ENCODE measurements around the gene LMCD1. TPM values are rescaled to one million over a fixed set of nuclear protein-coding genes. Genes with fewer than 3 reads are reported as not detected.

LMCD1 gene
- total RNA-seq, 1 experiment from 2014 or later, result 18.1 TPM

GRCh38 chr3:8505621-8506020, 4.0 kb downstream of the LMCD1 start:
- peak; percentile 71 for DNase-seq (ENCODE audit: low read depth)

GRCh38 chr3:8506571-8507061, 5.0 kb downstream of the LMCD1 start:
- DNase-seq (ENCODE audit: low read depth), result peak; percentile 89

- no peak for DNase-seq (ENCODE audit: low read depth)
Observed at GRCh38 chr3:8507496-8507895, 5.9 kb downstream of the LMCD1 start.

GRCh38 chr3:8509961-8510360, 8.3 kb downstream of the LMCD1 start:
- peak; percentile 96 for DNase-seq (ENCODE audit: low read depth)

- DNase-seq (ENCODE audit: low read depth), result no peak
Observed at GRCh38 chr3:8512234-8512633, 10.6 kb downstream of the LMCD1 start.

GRCh38 chr3:8516047-8516661, 14.5 kb downstream of the LMCD1 start:
- no peak for DNase-seq (ENCODE audit: low read depth)

- no peak for DNase-seq (ENCODE audit: low read depth)
Observed at GRCh38 chr3:8516783-8517182, 15.2 kb downstream of the LMCD1 start.

- peak; percentile 54 for DNase-seq (ENCODE audit: low read depth)
Observed at GRCh38 chr3:8517487-8517886, 15.9 kb downstream of the LMCD1 start.

- DNase-seq (ENCODE audit: low read depth), result peak; percentile 86
Observed at GRCh38 chr3:8518138-8518537, 16.5 kb downstream of the LMCD1 start.

GRCh38 chr3:8519156-8519555, 17.5 kb downstream of the LMCD1 start:
- peak; percentile 50 for DNase-seq (ENCODE audit: low read depth)

GRCh38 chr3:8519774-8520448, 18.3 kb downstream of the LMCD1 start:
- DNase-seq (ENCODE audit: low read depth), result no peak

GRCh38 chr3:8520816-8521403, 19.3 kb downstream of the LMCD1 start:
- DNase-seq (ENCODE audit: low read depth), result no peak

- DNase-seq (ENCODE audit: low read depth), result no peak
Observed at GRCh38 chr3:8523041-8523440, 21.4 kb downstream of the LMCD1 start.

- DNase-seq (ENCODE audit: low read depth), result no peak
Observed at GRCh38 chr3:8524249-8524648, 22.6 kb downstream of the LMCD1 start.

GRCh38 chr3:8524656-8525399, 23.2 kb downstream of the LMCD1 start:
- no peak for DNase-seq (ENCODE audit: low read depth)

GRCh38 chr3:8525893-8526292, 24.3 kb downstream of the LMCD1 start:
- DNase-seq (ENCODE audit: low read depth), result no peak

GRCh38 chr3:8529181-8529637, 27.6 kb downstream of the LMCD1 start:
- peak; percentile 74 for DNase-seq (ENCODE audit: low read depth)

- peak; percentile 71 for DNase-seq (ENCODE audit: low read depth)
Observed at GRCh38 chr3:8529738-8530525, 28.3 kb downstream of the LMCD1 start.

- DNase-seq (ENCODE audit: low read depth), result no peak
Observed at GRCh38 chr3:8530581-8530980, 29.0 kb downstream of the LMCD1 start.

GRCh38 chr3:8532251-8532871, 30.7 kb downstream of the LMCD1 start:
- DNase-seq (ENCODE audit: low read depth), result peak; percentile 43

All from M059J (cell line).